RWPE1 (cell line): ENCODE data around the gene IGF2BP1.

ENCODE experiments used
- CTCF ChIA-PET: fragments of 350-600 bp; sonication (Branson Sonifier 250); formaldehyde crosslinking; extraction: SDS; loops from one replicate; lab custom pipeline; 2021; lab: Yijun Ruan, JAX
- POLR2A ChIA-PET: fragments of 400-600 bp; formaldehyde crosslinking; extraction: SDS; loops from one replicate; lab custom pipeline; 2020; ENCODE audit warnings: antibody characterized with exemption; ENCODE audit not compliant: low non-redundant PET; lab: Yijun Ruan, JAX
- DNase-seq: peaks from one replicate; pipeline ENCODE4 v3.0.0; 2012; ENCODE audit warnings: low spot score
- H3K27ac ChIP-seq: fragments of 450-650 bp; 2 replicates; pipeline ENCODE4 v1.5.1; 2017
- CTCF ChIP-seq: fragments of 450-650 bp; conservative IDR thresholded peaks from 2 replicates; pipeline ENCODE4 v1.5.1; 2017; ENCODE audit warnings: low read depth, mild to moderate bottlenecking

IGF2BP1 gene

GRCh38 chr17:49049265-49049664 is 52.1 kb downstream of the IGF2BP1 start:
- ChIA-PET CTCF (no interaction called here), POLR2A (no interaction called here)
- TF ChIP-seq CTCF = no peak
- no peak for DNase-seq
- no peak overlapping the region for H3K27ac ChIP-seq

DNA sequence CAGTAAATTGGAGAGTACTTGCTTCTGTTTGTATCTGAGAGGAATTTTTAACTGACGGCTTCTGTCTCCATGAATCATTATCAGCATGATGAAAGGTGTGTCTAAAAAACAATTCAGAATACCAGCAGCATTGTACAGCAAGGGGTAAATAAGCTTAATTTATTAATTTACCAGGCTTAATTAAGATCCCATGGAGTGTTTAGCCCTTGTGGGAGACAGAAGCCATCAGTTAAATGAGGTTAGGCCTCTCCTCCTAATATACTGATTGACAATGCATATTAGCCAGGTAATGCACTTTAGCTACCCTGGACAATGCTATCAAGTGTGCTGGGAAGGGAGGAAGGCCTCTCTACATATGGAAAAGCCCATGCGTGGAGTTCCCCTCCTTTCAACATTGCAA is 53.4 kb downstream of the IGF2BP1 start:
- H3K27ac ChIP-seq = no peak overlapping the region
- ChIA-PET CTCF (interaction anchor here (0.5 kb wide), 1 partner anchor 914 kb away, joined by 3 read pairs; no protein-coding TSS in a partner anchor), POLR2A (no interaction called here)
- DNase-seq = no peak
- no peak for TF ChIP-seq CTCF

GRCh38 chr17:49051269-49051668 is 54.1 kb downstream of the IGF2BP1 start:
- H3K27ac ChIP-seq = no peak overlapping the region
- DNase-seq = no peak
- CTCF ChIA-PET = interaction anchor here (0.5 kb wide), 1 partner anchor 53 kb away, joined by 3 read pairs; no protein-coding TSS in a partner anchor
- no peak for TF ChIP-seq CTCF
- POLR2A ChIA-PET = no interaction called here

DNA sequence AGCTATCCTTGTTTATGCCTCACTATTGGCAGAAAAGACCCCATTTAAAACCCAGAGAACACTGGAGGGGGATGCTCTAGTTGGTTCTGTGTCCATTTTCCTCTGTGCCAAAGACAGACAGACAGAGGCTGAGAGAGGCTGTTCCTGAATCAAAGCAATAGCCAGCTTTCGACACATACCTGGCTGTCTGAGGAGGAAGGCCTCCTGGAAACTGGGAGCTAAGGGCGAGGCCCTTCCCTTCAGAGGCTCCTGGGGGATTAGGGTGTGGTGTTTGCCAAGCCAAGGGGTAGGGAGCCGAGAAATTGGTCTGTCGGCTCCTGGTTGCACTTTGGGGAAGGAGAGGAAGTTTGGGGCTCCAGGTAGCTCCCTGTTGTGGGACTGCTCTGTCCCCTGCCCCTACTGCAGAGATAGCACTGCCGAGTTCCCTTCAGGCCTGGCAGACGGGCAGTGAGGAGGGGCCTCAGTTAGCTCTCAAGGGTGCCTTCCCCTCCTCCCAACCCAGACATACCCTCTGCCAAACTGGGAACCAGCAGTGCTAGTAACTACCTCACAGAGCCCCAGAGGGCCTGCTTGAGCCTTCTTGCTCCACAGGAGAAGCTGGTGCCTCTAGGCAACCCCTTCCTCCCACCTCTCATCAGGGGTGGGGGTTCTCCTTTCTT is 56.1 kb downstream of the IGF2BP1 start:
- no peak for DNase-seq
- POLR2A ChIA-PET = interaction anchor here (0.5 kb wide), 1 partner anchor 1006 kb away, joined by 3 read pairs; no protein-coding TSS in a partner anchor
- no peak overlapping the region for H3K27ac ChIP-seq
- no peak for TF ChIP-seq CTCF
- CTCF ChIA-PET = interaction anchor here (0.5 to 0.8 kb wide), 3 partner anchors 22 to 750 kb away, joined by 3 to 5 read pairs (median 3); no protein-coding TSS in a partner anchor

- ChIA-PET POLR2A (no interaction called here), CTCF (interaction anchor here (0.5 to 1.2 kb wide), 3 partner anchors 19 to 176 kb away, joined by 3 to 7 read pairs (median 3); partner anchors contain the start of gene PHOSPHO1)
- no peak for TF ChIP-seq CTCF
- no peak overlapping the region for H3K27ac ChIP-seq
- DNase-seq = no peak
These were observed 57.3 kb downstream of the IGF2BP1 start for GRCh38 chr17:49054342-49055092.

GRCh38 chr17:49055181-49055927 is 58.2 kb downstream of the IGF2BP1 start:
- TF ChIP-seq CTCF = no peak
- DNase-seq = no peak
- no peak overlapping the region for H3K27ac ChIP-seq
- ChIA-PET POLR2A (interaction anchor here (0.6 kb wide), 1 partner anchor 139 kb away, joined by 4 read pairs; no protein-coding TSS in a partner anchor), CTCF (interaction anchor here (0.5 to 1.2 kb wide), 2 partner anchors 20 to 172 kb away, joined by 3 to 7 read pairs; no protein-coding TSS in a partner anchor)
